Adrenal gland (tissue), 12 donors: ENCODE measurements around the gene TPP2. TPM values are rescaled to one million over a fixed set of nuclear protein-coding genes. Genes with fewer than 3 reads are reported as not detected.

Source experiments
- DNase-seq, 7 donors: peaks; one replicate each; pipeline ENCODE4 v3.0.0-alpha.2; 2019 to 2020
- H3K27ac ChIP-seq, 5 donors: fragments of 200-600 bp; sonication (generic) in 4 of 5; 1 replicate in 3 of 5; 2 replicates in 2 of 5; pipeline versions ENCODE4 v1.5.1 to v1.8.0; 2016 to 2020; ENCODE audit warnings: mild to moderate bottlenecking in 1 of 5
- H3K27me3 ChIP-seq: fragments of 200-600 bp; 2 replicates; pipeline ENCODE4 v1.8.0; 2021
- H3K36me3 ChIP-seq, 2 donors: fragments of 200-600 bp; replicated peaks in 1 of 2; 1 replicate in 1 of 2; 2 replicates in 1 of 2; pipeline versions ENCODE4 v1.5.1 to v1.8.0; 2018 to 2022
- H3K4me1 ChIP-seq, 2 donors: fragments of 200-600 bp; replicated peaks in 1 of 2; 1 replicate in 1 of 2; 2 replicates in 1 of 2; pipeline versions ENCODE4 v1.5.1 to v1.8.0; 2018 to 2021
- H3K4me3 ChIP-seq, 4 donors: fragments of 200-600 bp; sonication (generic) in 3 of 4; one replicate each; pipeline ENCODE4 v1.5.1; 2016 to 2018
- H3K9me3 ChIP-seq, 3 donors: fragments of 200-600 bp; sonication (generic) in 1 of 3; replicated peaks in 1 of 3; 1 replicate in 2 of 3; 2 replicates in 1 of 3; pipeline versions ENCODE4 v1.5.1 to v1.8.0; 2016 to 2021
- CTCF ChIP-seq, 6 experiments: fragments of 450-650 bp in 4 of 6; fragments of 200-600 bp in 2 of 6; sonication (generic) in 1 of 6; IDR thresholded peaks; 1 replicate in 5 of 6; 2 replicates in 1 of 6; pipeline versions ENCODE4 v1.5.1 to v1.8.0; 2016 to 2021; ENCODE audit warnings: antibody characterized with exemption in 6 of 6, mild to moderate bottlenecking in 2 of 6, moderate library complexity in 1 of 6
- POLR2A ChIP-seq, 2 donors: fragments of 450-650 bp; IDR thresholded peaks; one replicate each; pipeline ENCODE4 v1.6.1; 2017; ENCODE audit warnings: antibody characterized with exemption in 2 of 2, mild to moderate bottlenecking in 2 of 2, moderate library complexity in 1 of 2
- WGBS, 4 donors: extraction: QIAGEN DNeasy Blood & Tissue Kit in 2 of 4; methylation state at CpG; one replicate each; pipeline versions ENCODE4 v1.1.5 to v1.1.7; 2013 to 2017; 5-methylcytosine and 5-hydroxymethylcytosine counted together
- intact Hi-C, 2 donors: fragments of 100-400 bp; cut with DNase I; formaldehyde crosslinking; loops; one replicate each; pipeline versions ENCODE4 v1.14.1 to v1.15.0; 2022 to 2023
- polyA plus RNA-seq, 3 donors: library from polyadenylated mRNA; stranded (reverse); fragments of 200-250 nt in 2 of 3; fragments of 350-450 nt in 1 of 3; fragmentation: Illumina TruSeq in 1 of 3; extraction: RNeasy Lipid Tissue Mini Kit (QIAGEN cat#74804) in 1 of 3; gene quantifications; one replicate each; pipeline ENCODE4 v1.2.3, GENCODE V29; 2013 to 2014
- total RNA-seq, 9 donors: library from RNA; depleted of rRNA in 4 of 9; stranded (reverse); fragments of >200 nt in 4 of 9; fragments of 120-200 nt in 1 of 9; fragmentation: NEBNext Ultra II Directional in 1 of 9; extraction: Animal tissue kit (Norgen Biotek cat#: 25700) in 1 of 9; gene quantifications; one replicate each; pipeline versions ENCODE4 v1.1.0 to v1.2.4, GENCODE V29; 2013 to 2023
- donor health status: healthy with polysubstance abuse.
- donor health status: Bipolar disorder and iron deficiency.
- donor health status: DM: yes; HTN: yes; CAD: no.
- donor health status: DM: no; HTN: no; CAD: no.
- donor health status: DM: no; HTN: no; CAD: no.
- donor health status: DM: yes; HTN: yes; CAD: no.

TPP2 gene
- total and polyA plus RNA-seq, 12 donors = 13.8 to 50.6 (median 25.7) TPM

GRCh38 chr13:102693776-102694175, 97.0 kb downstream of the TPP2 start:
- no peak for DNase-seq
- peaks cover 22% of the 10 kb centered on the region for H3K27me3 ChIP-seq
- TF ChIP-seq POLR2A (IDR thresholded peaks at IDR 0.05) (no peak), CTCF (IDR thresholded peaks at IDR 0.05) (no peak)
- H3K4me1 ChIP-seq = no peaks in the 10 kb centered on the region
- WGBS, 4 donors = 24 to 48% (median 44%) methylated on average over 2 of the region's 2 CpGs
- H3K9me3 ChIP-seq = no peaks in the 10 kb centered on the region
- no peak overlapping the region for H3K27ac ChIP-seq
- no peak overlapping the region for H3K4me3 ChIP-seq
- H3K36me3 ChIP-seq = no peaks in the 10 kb centered on the region
- intact Hi-C loops = no loop called here

GRCh38 chr13:102694937-102695336, 98.2 kb downstream of the TPP2 start, which contains the start of gene METTL21C:
Gene METTL21C (minus strand): TSS chr13:102695044. CDS start chr13:102694498, 546 bp downstream.
- H3K9me3 ChIP-seq = no peaks in the 10 kb centered on the region
- no peak within 1 kb of the TSS for H3K4me3 ChIP-seq
- H3K36me3 ChIP-seq = no peaks in the 10 kb centered on the region
- WGBS, 4 donors = 63 to 87% (median 79%) methylated on average over 6 of the region's 6 CpGs
- intact Hi-C loops = no loop called here
- TF ChIP-seq POLR2A (IDR thresholded peaks at IDR 0.05) (no peak), CTCF (IDR thresholded peaks at IDR 0.05) (no peak)
- DNase-seq = no peak
- H3K27me3 ChIP-seq = peaks cover 22% of the 10 kb centered on the region
- no peak within 1 kb of the TSS for H3K27ac ChIP-seq
- H3K4me1 ChIP-seq = no peaks in the 10 kb centered on the region

- no peak overlapping the region for H3K4me3 ChIP-seq
Observed at GRCh38 chr13:102696465-102696864, 99.7 kb downstream of the TPP2 start.

DNA sequence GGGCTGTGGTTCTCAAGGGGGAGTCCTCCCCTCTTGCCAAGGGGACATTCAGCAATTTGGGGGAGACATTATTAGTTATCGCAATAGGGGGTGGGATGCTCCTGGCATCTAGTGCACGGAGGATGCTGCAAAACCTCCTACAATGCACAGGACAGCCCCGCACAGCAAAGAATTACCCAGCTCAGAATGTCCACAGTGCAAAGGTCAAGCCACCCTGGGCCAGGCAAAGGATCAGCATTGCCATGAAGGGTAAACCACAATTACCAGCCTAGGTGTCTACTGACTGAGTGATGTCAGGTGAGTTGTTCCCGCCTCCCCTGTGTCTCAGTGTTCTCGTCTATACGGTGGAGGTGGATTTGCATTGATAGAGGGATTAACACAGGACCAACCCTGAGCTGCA, 100.5 kb downstream of the TPP2 start:
- intact Hi-C loops = no loop called here
- Histone ChIP-seq H3K36me3 (no peaks in the 10 kb centered on the region), H3K27ac (no peak overlapping the region), H3K9me3 (no peaks in the 10 kb centered on the region), H3K4me3 (no peak overlapping the region), H3K4me1 (no peaks in the 10 kb centered on the region), H3K27me3 (peaks cover 7% of the 10 kb centered on the region)
- 80 to 96% (median 87%) methylated on average over 5 to 6 of the region's 6 CpGs for WGBS, 4 donors
- no peak for DNase-seq
- TF ChIP-seq POLR2A (IDR thresholded peaks at IDR 0.05) (no peak), CTCF (IDR thresholded peaks at IDR 0.05) (no peak)

More at GRCh38 chr13:102696465-102696864, 99.7 kb downstream of the TPP2 start:
- WGBS, 4 donors = 74 to 88% (median 84%) methylated on average over 4 of the region's 4 CpGs
- no peaks in the 10 kb centered on the region for H3K9me3 ChIP-seq
- intact Hi-C loops = no loop called here
- no peak for DNase-seq
- H3K27me3 ChIP-seq = peaks cover 14% of the 10 kb centered on the region
- no peaks in the 10 kb centered on the region for H3K4me1 ChIP-seq
- H3K27ac ChIP-seq = no peak overlapping the region
- no peaks in the 10 kb centered on the region for H3K36me3 ChIP-seq
- TF ChIP-seq POLR2A (IDR thresholded peaks at IDR 0.05) (no peak), CTCF (IDR thresholded peaks at IDR 0.05) (no peak)
